NCI-H69 (cell line): ENCODE data around the gene FBP1.

Experiments
- DNase-seq: peaks from one replicate; lab custom pipeline; 2025; lab: John Stamatoyannopoulos, UW

The FBP1 gene

GRCh38 chr9:94576131-94576530 is 63.2 kb downstream of the FBP1 start:
- no peak for DNase-seq

GRCh38 chr9:94568972-94569712 is 70.2 kb downstream of the FBP1 start:
- DNase-seq = no peak

DNA sequence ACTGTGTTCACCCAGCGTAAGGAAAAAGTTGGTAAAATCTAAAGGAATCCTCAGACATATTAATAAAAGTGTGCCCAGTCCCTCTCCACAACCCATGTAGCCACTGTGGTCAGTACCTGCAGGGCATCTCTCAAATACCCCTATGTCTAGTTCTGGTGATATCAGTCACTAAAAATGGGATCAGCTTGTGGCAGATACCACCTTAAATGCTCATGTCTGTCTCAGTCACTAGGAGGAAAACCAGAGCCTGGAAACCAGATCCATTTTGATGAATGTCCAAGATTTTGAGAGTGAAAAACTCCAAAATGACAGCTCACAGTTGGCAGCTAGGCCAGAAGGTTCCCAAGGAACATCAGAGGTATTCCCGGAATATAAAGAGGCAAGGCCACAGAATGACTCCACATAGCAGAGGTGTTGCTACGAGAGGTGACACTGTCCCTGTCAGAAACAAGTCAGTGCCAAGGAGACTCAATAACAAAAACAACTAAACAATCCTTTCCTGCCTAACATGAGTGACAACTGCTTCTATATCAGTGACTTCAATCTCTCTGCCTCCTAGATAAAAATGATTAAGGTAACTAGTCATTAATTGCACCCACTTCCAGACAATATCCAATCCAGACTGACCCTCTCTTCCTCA is 70.9 kb downstream of the FBP1 start:
- DNase-seq = no peak

- no peak for DNase-seq
Observed at GRCh38 chr9:94567271-94567670, 72.0 kb downstream of the FBP1 start.

DNA sequence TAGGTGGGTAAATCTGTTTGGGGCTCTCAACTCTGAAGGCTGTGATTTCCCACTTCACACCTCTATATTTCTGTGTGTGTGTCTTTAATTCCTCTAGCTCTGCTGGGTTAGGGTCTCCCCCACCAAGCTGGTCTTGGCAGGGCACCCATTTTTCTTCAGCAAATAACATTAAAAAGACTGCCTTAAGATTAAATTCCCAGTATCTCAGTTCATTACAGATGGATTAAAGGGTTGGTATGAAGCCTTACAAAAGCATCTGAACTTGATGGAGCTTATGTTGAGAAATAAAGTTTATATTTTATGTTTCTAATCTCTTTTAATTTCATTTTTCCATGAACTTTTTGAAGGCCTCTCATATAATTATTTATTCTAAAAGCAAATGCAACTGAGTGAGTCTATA is 72.8 kb downstream of the FBP1 start:
- DNase-seq = no peak

DNA sequence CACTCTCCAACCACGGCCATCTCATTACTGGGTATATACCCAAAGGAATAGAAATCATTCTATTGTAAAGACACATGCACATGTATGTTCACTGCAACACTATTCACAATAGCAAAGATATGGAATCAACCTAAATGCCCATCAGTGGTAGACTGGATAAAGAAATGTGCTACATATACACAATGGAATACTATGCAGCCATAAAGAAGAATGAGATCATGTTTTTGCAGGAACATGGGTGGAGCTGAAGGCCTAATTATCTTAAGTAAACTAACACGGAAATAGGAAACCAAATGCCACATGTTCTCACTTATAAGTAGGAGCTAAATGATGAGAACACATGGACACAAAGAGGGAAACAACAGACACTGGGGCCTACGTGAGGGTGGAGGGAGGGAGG is 75.0 kb downstream of the FBP1 start:
- DNase-seq = peak; percentile 11

GRCh38 chr9:94563548-94563947 is 75.8 kb downstream of the FBP1 start:
- DNase-seq = no peak

DNA sequence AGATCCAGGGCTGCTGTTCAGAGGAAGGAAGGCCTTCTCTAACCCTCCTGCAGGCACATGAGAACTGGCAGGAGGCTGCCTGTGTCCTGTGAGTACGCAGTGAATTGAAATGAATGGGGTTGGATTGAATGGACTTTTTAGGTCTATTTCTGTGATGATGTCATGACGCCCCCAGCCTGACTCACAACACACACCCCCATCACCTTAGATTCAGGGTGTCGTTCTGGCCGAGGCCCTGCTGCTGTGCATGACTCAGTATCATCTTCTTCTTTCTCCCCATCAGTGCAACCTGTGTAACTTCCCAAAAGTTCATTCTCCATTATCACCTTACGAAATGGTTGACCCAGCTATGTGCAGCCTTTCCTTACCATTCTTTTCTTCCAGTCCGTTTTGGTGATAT is 79.1 kb downstream of the FBP1 start:
- no peak for DNase-seq

GRCh38 chr9:94557376-94557775 is 81.9 kb downstream of the FBP1 start:
- no peak for DNase-seq

DNA sequence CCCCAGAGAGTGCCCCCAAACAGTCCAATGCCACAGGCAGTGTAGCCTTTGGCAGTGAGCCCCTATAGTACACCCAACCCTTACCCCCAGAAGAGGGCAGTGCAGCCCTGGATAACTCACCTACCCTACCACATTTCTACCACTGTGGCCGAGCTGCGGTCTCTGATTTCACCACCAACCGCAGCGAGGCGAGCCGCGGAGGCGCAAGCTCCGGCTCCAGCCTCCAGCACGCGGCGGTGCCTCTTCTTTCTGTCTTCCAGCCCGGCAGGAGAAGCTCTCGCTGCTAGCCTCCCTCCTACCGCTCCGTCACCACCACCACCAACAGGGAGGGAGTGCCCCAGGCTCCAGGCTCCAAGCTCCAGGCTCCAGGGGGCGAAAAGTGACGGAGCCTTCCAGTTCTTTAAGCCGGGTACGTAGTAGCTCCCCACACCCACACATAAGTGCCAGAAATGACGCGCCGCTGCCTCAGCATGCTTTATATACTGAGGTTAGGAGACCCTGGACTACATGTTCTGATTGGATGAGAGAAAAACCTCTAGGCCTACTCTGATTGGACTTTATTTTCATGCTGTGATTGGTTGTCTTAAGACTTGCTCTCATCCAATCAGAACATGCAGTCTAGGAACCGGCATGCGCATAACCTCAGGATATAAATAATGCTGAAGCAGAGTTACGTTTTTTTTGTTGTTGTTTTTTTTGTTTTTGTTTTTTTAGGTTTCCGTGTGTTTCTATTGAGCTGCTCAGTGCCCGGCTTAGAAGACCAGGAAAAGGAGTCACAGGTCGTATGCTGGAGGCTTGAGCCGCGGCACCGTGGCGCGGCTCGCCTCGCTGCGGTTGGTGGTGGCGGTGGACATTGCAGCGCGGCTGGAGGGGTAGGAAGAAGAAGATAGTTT is 84.6 kb downstream of the FBP1 start, which contains the start of gene PCAT7:
Gene PCAT7, plus strand, starts transcription at position 645 of the 893 bp plus-strand sequence.
- DNase-seq = peak; percentile 95

- DNase-seq = peak; percentile 85
Observed at GRCh38 chr9:94554078-94554438, 85.3 kb downstream of the FBP1 start.
